Fibroblast of pulmonary artery (primary cell): Measurements from ENCODE around the gene AGO3.
A peak's percentile ranks its signal among the peaks of the same experiment; 100 is the strongest.

Source experiments
- DNase-seq: peaks from one replicate; pipeline ENCODE4 v3.0.0-alpha.2; 2010; ENCODE audit warnings: low read depth
- H3K4me3 ChIP-seq: replicated peaks from 2 replicates; pipeline ENCODE4 v1.5.1; 2011; ENCODE audit warnings: low read depth, mild to moderate bottlenecking, control low read depth, low read length, moderate library complexity
- TF ChIP-seq, protein P1 (sequence below): IDR thresholded peaks from 2 replicates; pipeline ENCODE4 v1.5.1; 2011; ENCODE audit warnings: mild to moderate bottlenecking, control low read depth, low read length, inconsistent platforms; ENCODE audit errors: missing control alignments

Gene AGO3

GRCh38 chr1:35894656-35895055, 36.2 kb upstream of the AGO3 start:
- no peak for DNase-seq
- TF ChIP-seq, protein P1, sequence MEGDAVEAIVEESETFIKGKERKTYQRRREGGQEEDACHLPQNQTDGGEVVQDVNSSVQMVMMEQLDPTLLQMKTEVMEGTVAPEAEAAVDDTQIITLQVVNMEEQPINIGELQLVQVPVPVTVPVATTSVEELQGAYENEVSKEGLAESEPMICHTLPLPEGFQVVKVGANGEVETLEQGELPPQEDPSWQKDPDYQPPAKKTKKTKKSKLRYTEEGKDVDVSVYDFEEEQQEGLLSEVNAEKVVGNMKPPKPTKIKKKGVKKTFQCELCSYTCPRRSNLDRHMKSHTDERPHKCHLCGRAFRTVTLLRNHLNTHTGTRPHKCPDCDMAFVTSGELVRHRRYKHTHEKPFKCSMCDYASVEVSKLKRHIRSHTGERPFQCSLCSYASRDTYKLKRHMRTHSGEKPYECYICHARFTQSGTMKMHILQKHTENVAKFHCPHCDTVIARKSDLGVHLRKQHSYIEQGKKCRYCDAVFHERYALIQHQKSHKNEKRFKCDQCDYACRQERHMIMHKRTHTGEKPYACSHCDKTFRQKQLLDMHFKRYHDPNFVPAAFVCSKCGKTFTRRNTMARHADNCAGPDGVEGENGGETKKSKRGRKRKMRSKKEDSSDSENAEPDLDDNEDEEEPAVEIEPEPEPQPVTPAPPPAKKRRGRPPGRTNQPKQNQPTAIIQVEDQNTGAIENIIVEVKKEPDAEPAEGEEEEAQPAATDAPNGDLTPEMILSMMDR: no peak

GRCh38 chr1:35899941-35900340, 31.0 kb upstream of the AGO3 start:
- TF ChIP-seq, protein P1: peak; percentile 29
- DNase-seq: no peak
- no peak overlapping the region for H3K4me3 ChIP-seq

More at GRCh38 chr1:35894656-35895055, 36.2 kb upstream of the AGO3 start:
- no peak overlapping the region for H3K4me3 ChIP-seq

GRCh38 chr1:35901235-35901634, 29.7 kb upstream of the AGO3 start:
- TF ChIP-seq, protein P1: no peak
- DNase-seq: no peak
- no peak overlapping the region for H3K4me3 ChIP-seq

- no peak overlapping the region for H3K4me3 ChIP-seq
- TF ChIP-seq, protein P1: no peak
- DNase-seq: no peak
Observed at GRCh38 chr1:35902671-35903070, 28.2 kb upstream of the AGO3 start.

- no peak overlapping the region for H3K4me3 ChIP-seq
- no peak for DNase-seq
- TF ChIP-seq, protein P1: no peak
Observed at GRCh38 chr1:35914717-35915116, 16.2 kb upstream of the AGO3 start.

DNA sequence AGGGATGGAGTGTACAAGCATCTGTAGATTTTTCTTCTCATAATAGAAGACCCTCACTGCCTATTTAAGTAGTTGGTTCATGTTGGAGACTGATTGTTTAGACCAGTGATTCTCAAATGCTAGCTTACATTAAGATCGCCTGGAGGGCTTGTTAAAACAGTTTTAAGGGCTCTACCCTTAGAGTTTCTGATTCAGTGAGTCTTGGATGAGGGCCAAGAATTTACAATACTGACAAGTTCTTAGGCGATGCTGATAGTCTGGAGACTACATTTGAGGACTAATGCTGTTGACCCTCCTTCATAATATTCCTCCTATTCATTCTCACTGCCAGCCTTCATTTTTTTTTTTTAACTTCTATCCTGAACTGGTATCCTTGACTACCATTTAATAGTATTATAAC, 15.2 kb upstream of the AGO3 start:
- TF ChIP-seq, protein P1: no peak
- H3K4me3 ChIP-seq: no peak overlapping the region
- no peak for DNase-seq

DNA sequence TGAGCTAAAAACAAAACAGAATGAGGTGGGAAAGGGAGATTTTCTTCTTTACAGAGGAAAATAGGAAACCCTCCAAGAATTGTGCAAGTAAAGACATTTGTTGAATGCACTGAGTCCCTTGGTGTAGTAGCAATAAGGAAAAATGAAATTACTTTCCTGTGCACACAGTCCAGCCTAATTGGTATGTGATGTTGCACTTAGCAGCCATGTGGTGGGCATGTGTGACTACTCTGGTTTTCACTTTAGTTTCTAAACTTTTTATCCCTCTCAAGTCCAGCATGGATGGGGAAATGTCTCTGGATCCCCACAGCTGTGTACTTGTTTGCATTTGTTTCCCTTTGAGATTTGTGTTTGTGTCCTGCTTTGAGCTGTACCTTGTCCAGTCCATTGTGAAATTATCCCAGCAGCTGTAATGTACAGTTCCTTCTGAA, 7.1 kb upstream of the AGO3 start:
- TF ChIP-seq, protein P1: no peak
- DNase-seq: no peak
- no peak overlapping the region for H3K4me3 ChIP-seq
